Measurements from ENCODE around the gene TTC9.

Gene TTC9

GRCh38 chr14:70619708-70620107 is 22.0 kb upstream of the TTC9 start:
- Histone ChIP-seq H3K9ac (ENCODE audit: low read length) (no peak overlapping the region), H3K4me1 (ENCODE audit: control insufficient read depth, insufficient read depth, low read length) (peaks cover 11% of the 10 kb centered on the region), H3K27me3 (replicated peaks; ENCODE audit: control insufficient read depth, insufficient read depth, low read length) (no peaks in the 10 kb centered on the region), H3K9me3 (ENCODE audit: control insufficient read depth, low read length) (peaks cover 8% of the 10 kb centered on the region), H3K36me3 (ENCODE audit: control insufficient read depth, insufficient read depth, low read length, severe bottlenecking) (no peaks in the 10 kb centered on the region), H3K4me3 (ENCODE audit: low read length) (no peak overlapping the region)
- no peak for DNase-seq (ENCODE audit: low read depth)

- Histone ChIP-seq H3K4me1 (ENCODE audit: control insufficient read depth, insufficient read depth, low read length) (no peaks in the 10 kb centered on the region), H3K36me3 (ENCODE audit: control insufficient read depth, insufficient read depth, low read length, severe bottlenecking) (no peaks in the 10 kb centered on the region), H3K4me3 (ENCODE audit: low read length) (no peak overlapping the region), H3K9me3 (ENCODE audit: control insufficient read depth, low read length) (peaks cover 20% of the 10 kb centered on the region), H3K27me3 (replicated peaks; ENCODE audit: control insufficient read depth, insufficient read depth, low read length) (no peaks in the 10 kb centered on the region), H3K9ac (ENCODE audit: low read length) (no peak overlapping the region)
- DNase-seq (ENCODE audit: low read depth): peak; percentile 43
Measured at GRCh38 chr14:70622111-70622712, 19.5 kb upstream of the TTC9 start.

GRCh38 chr14:70624972-70625371 is 16.7 kb upstream of the TTC9 start:
- peaks cover 30% of the 10 kb centered on the region for H3K9me3 ChIP-seq (ENCODE audit: control insufficient read depth, low read length)
- no peaks in the 10 kb centered on the region for H3K36me3 ChIP-seq (ENCODE audit: control insufficient read depth, insufficient read depth, low read length, severe bottlenecking)
- H3K9ac ChIP-seq (ENCODE audit: low read length): no peak overlapping the region
- H3K4me1 ChIP-seq (ENCODE audit: control insufficient read depth, insufficient read depth, low read length): no peaks in the 10 kb centered on the region
- H3K4me3 ChIP-seq (ENCODE audit: low read length): no peak overlapping the region
- DNase-seq (ENCODE audit: low read depth): no peak
- H3K27me3 ChIP-seq (replicated peaks; ENCODE audit: control insufficient read depth, insufficient read depth, low read length): no peaks in the 10 kb centered on the region

- Histone ChIP-seq H3K4me1 (ENCODE audit: control insufficient read depth, insufficient read depth, low read length) (no peaks in the 10 kb centered on the region), H3K27me3 (replicated peaks; ENCODE audit: control insufficient read depth, insufficient read depth, low read length) (peaks cover 28% of the 10 kb centered on the region), H3K4me3 (ENCODE audit: low read length) (no peak overlapping the region), H3K36me3 (ENCODE audit: control insufficient read depth, insufficient read depth, low read length, severe bottlenecking) (no peaks in the 10 kb centered on the region), H3K9me3 (ENCODE audit: control insufficient read depth, low read length) (peaks cover 24% of the 10 kb centered on the region), H3K9ac (ENCODE audit: low read length) (no peak overlapping the region)
- DNase-seq (ENCODE audit: low read depth): no peak
Measured at GRCh38 chr14:70631948-70632347, 9.8 kb upstream of the TTC9 start.

GRCh38 chr14:70635971-70636595 is 5.6 kb upstream of the TTC9 start:
- DNase-seq (ENCODE audit: low read depth): no peak
- Histone ChIP-seq H3K4me1 (ENCODE audit: control insufficient read depth, insufficient read depth, low read length) (peaks cover 2% of the 10 kb centered on the region), H3K36me3 (ENCODE audit: control insufficient read depth, insufficient read depth, low read length, severe bottlenecking) (no peaks in the 10 kb centered on the region), H3K4me3 (ENCODE audit: low read length) (no peak overlapping the region), H3K9ac (ENCODE audit: low read length) (no peak overlapping the region), H3K27me3 (replicated peaks; ENCODE audit: control insufficient read depth, insufficient read depth, low read length) (peaks cover 64% of the 10 kb centered on the region), H3K9me3 (ENCODE audit: control insufficient read depth, low read length) (peaks cover 12% of the 10 kb centered on the region)

- Histone ChIP-seq H3K9me3 (ENCODE audit: control insufficient read depth, low read length) (peaks cover 12% of the 10 kb centered on the region), H3K27me3 (replicated peaks; ENCODE audit: control insufficient read depth, insufficient read depth, low read length) (peaks cover 68% of the 10 kb centered on the region), H3K36me3 (ENCODE audit: control insufficient read depth, insufficient read depth, low read length, severe bottlenecking) (no peaks in the 10 kb centered on the region), H3K4me3 (ENCODE audit: low read length) (no peak overlapping the region), H3K9ac (ENCODE audit: low read length) (no peak overlapping the region), H3K4me1 (ENCODE audit: control insufficient read depth, insufficient read depth, low read length) (peaks cover 4% of the 10 kb centered on the region)
- DNase-seq (ENCODE audit: low read depth): no peak
Measured at GRCh38 chr14:70638416-70638815, 3.3 kb upstream of the TTC9 start.

GRCh38 chr14:70640938-70641547 is 673 bp upstream of the TTC9 start:
- Histone ChIP-seq H3K27me3 (replicated peaks; ENCODE audit: control insufficient read depth, insufficient read depth, low read length) (peaks cover 64% of the 10 kb centered on the region), H3K4me1 (ENCODE audit: control insufficient read depth, insufficient read depth, low read length) (peaks cover 4% of the 10 kb centered on the region), H3K9ac (ENCODE audit: low read length) (no peak overlapping the region), H3K9me3 (ENCODE audit: control insufficient read depth, low read length) (peaks cover 6% of the 10 kb centered on the region), H3K4me3 (ENCODE audit: low read length) (peak overlapping the region; percentile 66), H3K36me3 (ENCODE audit: control insufficient read depth, insufficient read depth, low read length, severe bottlenecking) (no peaks in the 10 kb centered on the region)
- no peak for DNase-seq (ENCODE audit: low read depth)

GRCh38 chr14:70642303-70643235 is 853 bp downstream of the TTC9 start:
- no peak overlapping the region for H3K9ac ChIP-seq (ENCODE audit: low read length)
- peaks cover 4% of the 10 kb centered on the region for H3K4me1 ChIP-seq (ENCODE audit: control insufficient read depth, insufficient read depth, low read length)
- peak; percentile 1 for DNase-seq (ENCODE audit: low read depth)
- H3K27me3 ChIP-seq (replicated peaks; ENCODE audit: control insufficient read depth, insufficient read depth, low read length): peaks cover 55% of the 10 kb centered on the region
- H3K36me3 ChIP-seq (ENCODE audit: control insufficient read depth, insufficient read depth, low read length, severe bottlenecking): no peaks in the 10 kb centered on the region
- peak overlapping the region; percentile 74 for H3K4me3 ChIP-seq (ENCODE audit: low read length)
- H3K9me3 ChIP-seq (ENCODE audit: control insufficient read depth, low read length): no peaks in the 10 kb centered on the region

GRCh38 chr14:70643967-70644366 is 2.3 kb downstream of the TTC9 start:
- no peak overlapping the region for H3K4me3 ChIP-seq (ENCODE audit: low read length)
- H3K4me1 ChIP-seq (ENCODE audit: control insufficient read depth, insufficient read depth, low read length): peaks cover 4% of the 10 kb centered on the region

GRCh38 chr14:70645892-70646291 is 4.2 kb downstream of the TTC9 start:
- Histone ChIP-seq H3K9ac (ENCODE audit: low read length) (no peak overlapping the region), H3K4me3 (ENCODE audit: low read length) (no peak overlapping the region), H3K27me3 (replicated peaks; ENCODE audit: control insufficient read depth, insufficient read depth, low read length) (peaks cover 37% of the 10 kb centered on the region), H3K9me3 (ENCODE audit: control insufficient read depth, low read length) (no peaks in the 10 kb centered on the region), H3K36me3 (ENCODE audit: control insufficient read depth, insufficient read depth, low read length, severe bottlenecking) (no peaks in the 10 kb centered on the region), H3K4me1 (ENCODE audit: control insufficient read depth, insufficient read depth, low read length) (peaks cover 4% of the 10 kb centered on the region)
- no peak for DNase-seq (ENCODE audit: low read depth)

More at GRCh38 chr14:70643967-70644366, 2.3 kb downstream of the TTC9 start:
- Histone ChIP-seq H3K9ac (ENCODE audit: low read length) (no peak overlapping the region), H3K27me3 (replicated peaks; ENCODE audit: control insufficient read depth, insufficient read depth, low read length) (peaks cover 44% of the 10 kb centered on the region), H3K9me3 (ENCODE audit: control insufficient read depth, low read length) (no peaks in the 10 kb centered on the region), H3K36me3 (ENCODE audit: control insufficient read depth, insufficient read depth, low read length, severe bottlenecking) (no peaks in the 10 kb centered on the region)
- DNase-seq (ENCODE audit: low read depth): no peak

- DNase-seq (ENCODE audit: low read depth): no peak
- Histone ChIP-seq H3K27me3 (replicated peaks; ENCODE audit: control insufficient read depth, insufficient read depth, low read length) (peaks cover 34% of the 10 kb centered on the region), H3K36me3 (ENCODE audit: control insufficient read depth, insufficient read depth, low read length, severe bottlenecking) (no peaks in the 10 kb centered on the region), H3K9ac (ENCODE audit: low read length) (no peak overlapping the region), H3K4me3 (ENCODE audit: low read length) (no peak overlapping the region), H3K4me1 (ENCODE audit: control insufficient read depth, insufficient read depth, low read length) (no peaks in the 10 kb centered on the region), H3K9me3 (ENCODE audit: control insufficient read depth, low read length) (no peaks in the 10 kb centered on the region)
Measured at GRCh38 chr14:70646705-70647104, 5.0 kb downstream of the TTC9 start.

Measured in adipocyte (in vitro differentiated cells).